Measurements from ENCODE around the gene MMP24.
"Not testable (repeated sequence)": the region's sequence is repeated elsewhere in the genome, so short reads cannot be mapped to it uniquely, and the experiment has no call there.

Gene MMP24

DNA sequence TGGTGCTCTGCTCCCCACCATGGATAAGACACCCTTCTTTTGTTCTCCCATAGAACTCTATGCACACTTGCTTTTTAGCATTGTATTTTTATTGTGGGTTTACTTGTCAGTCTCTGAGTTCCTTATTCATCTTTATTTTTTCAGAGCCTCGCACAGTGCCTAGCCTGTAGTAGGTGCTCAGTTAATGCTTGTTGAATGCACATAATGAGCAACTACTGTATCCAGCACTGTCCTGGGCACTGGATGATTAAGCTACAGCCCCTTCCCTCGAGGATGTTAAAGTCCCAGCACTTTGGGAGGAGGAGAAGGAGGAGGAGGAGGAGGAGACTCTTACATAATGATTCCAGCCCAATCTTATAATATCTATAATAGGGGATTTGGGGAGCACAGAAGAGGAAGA, 16.8 kb downstream of the MMP24 start:
- TF ChIP-seq, protein P1, sequence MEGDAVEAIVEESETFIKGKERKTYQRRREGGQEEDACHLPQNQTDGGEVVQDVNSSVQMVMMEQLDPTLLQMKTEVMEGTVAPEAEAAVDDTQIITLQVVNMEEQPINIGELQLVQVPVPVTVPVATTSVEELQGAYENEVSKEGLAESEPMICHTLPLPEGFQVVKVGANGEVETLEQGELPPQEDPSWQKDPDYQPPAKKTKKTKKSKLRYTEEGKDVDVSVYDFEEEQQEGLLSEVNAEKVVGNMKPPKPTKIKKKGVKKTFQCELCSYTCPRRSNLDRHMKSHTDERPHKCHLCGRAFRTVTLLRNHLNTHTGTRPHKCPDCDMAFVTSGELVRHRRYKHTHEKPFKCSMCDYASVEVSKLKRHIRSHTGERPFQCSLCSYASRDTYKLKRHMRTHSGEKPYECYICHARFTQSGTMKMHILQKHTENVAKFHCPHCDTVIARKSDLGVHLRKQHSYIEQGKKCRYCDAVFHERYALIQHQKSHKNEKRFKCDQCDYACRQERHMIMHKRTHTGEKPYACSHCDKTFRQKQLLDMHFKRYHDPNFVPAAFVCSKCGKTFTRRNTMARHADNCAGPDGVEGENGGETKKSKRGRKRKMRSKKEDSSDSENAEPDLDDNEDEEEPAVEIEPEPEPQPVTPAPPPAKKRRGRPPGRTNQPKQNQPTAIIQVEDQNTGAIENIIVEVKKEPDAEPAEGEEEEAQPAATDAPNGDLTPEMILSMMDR (IDR thresholded peaks at IDR 0.05; ENCODE audit: low read depth, low read length) = no peak
- Histone ChIP-seq H3K36me3 (no peaks in the 10 kb centered on the region), H3K27me3 (no peaks in the 10 kb centered on the region), H3K4me1 (no peaks in the 10 kb centered on the region), H3K4me3 (ENCODE audit: low read depth, low read length) (no peak overlapping the region), H3K9me3 (no peaks in the 10 kb centered on the region)
- DNase-seq = no peak

DNA sequence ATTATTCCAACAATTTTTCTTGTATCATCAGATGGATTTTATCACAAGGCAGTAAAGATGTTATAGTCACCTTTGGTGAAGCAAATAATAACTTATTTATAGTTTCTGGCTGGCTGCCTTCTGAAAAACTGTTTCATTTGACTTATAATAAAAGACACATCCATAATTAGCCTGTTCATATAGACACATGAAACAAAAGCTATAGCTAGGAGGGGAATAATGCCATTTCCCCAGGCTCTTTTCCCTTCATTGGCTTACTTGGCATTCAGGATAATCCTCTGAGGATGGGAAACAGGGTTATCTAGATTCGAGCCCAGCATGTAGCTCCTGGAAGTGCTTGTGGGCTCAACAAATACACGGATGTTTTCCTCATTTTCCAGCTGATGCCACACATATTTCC, 17.5 kb downstream of the MMP24 start:
- Histone ChIP-seq H3K36me3 (no peaks in the 10 kb centered on the region), H3K27me3 (no peaks in the 10 kb centered on the region), H3K4me1 (no peaks in the 10 kb centered on the region), H3K9me3 (no peaks in the 10 kb centered on the region), H3K4me3 (ENCODE audit: low read depth, low read length) (no peak overlapping the region)
- TF ChIP-seq, protein P1 (IDR thresholded peaks at IDR 0.05; ENCODE audit: low read depth, low read length) = no peak
- no peak for DNase-seq

DNA sequence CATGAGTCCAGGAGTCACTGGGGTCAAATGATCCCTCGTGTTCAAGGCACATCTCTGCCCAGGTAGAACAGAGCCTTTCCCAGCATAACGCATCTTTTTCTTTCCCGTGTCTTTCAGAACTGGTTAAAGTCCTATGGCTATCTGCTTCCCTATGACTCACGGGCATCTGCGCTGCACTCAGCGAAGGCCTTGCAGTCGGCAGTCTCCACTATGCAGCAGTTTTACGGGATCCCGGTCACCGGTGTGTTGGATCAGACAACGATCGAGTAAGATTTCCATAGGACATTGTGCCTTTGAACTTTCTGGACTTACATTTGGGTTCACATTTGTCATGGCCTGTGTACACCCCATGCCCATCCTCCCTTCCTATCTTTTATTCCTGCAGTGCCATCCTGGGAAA, 20.2 kb downstream of the MMP24 start:
- H3K27me3 ChIP-seq = no peaks in the 10 kb centered on the region
- no peak overlapping the region for H3K4me3 ChIP-seq (ENCODE audit: low read depth, low read length)
- H3K36me3 ChIP-seq = no peaks in the 10 kb centered on the region
- no peaks in the 10 kb centered on the region for H3K4me1 ChIP-seq
- TF ChIP-seq, protein P1 (IDR thresholded peaks at IDR 0.05; ENCODE audit: low read depth, low read length) = no peak
- no peak for DNase-seq
- H3K9me3 ChIP-seq = no peaks in the 10 kb centered on the region

DNA sequence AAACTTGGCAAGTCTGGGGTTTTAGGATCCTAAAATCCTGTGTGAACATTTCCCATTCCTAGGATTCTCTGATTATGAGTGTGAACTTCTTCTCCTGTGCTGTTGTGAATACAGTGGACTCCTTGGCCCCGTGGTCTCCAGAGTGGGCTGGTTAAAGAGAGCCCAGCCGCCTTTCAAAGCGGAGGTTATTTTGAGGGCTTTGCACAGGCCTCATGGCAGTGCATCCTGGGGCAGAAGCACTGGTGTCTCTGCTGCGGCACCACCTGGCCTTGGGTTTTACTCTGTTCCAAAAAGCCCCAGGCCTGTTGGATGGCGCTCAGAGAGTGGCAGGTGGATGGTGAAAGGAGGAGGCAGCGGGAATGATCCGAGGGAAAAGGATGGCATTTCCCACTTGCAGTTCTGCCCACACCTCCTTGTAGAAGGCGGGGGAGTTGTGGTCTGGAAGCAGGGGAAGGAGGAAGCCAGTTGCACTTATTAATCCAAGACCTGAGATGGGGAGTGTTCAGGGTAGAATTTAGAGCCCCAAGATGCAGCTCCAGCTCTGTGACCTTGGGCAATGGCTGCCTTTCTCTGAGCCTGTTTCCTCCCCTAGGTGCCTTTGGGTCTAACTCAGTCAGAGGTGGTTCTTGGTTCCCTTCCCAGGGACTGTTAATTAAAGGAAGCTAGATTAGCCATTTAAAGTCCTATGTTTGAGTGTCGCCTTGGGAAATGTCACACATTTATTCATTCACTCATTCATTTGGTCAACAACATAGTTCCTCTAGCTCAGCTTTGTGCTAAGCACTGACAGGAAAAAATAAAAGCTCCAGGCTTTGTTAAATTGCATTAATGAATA, 22.4 kb downstream of the MMP24 start:
- no peaks in the 10 kb centered on the region for H3K4me1 ChIP-seq
- TF ChIP-seq, protein P1 (IDR thresholded peaks at IDR 0.05; ENCODE audit: low read depth, low read length) = no peak
- H3K4me3 ChIP-seq (ENCODE audit: low read depth, low read length) = no peak overlapping the region
- DNase-seq = no peak
- H3K36me3 ChIP-seq = no peaks in the 10 kb centered on the region
- H3K9me3 ChIP-seq = no peaks in the 10 kb centered on the region
- no peaks in the 10 kb centered on the region for H3K27me3 ChIP-seq

DNA sequence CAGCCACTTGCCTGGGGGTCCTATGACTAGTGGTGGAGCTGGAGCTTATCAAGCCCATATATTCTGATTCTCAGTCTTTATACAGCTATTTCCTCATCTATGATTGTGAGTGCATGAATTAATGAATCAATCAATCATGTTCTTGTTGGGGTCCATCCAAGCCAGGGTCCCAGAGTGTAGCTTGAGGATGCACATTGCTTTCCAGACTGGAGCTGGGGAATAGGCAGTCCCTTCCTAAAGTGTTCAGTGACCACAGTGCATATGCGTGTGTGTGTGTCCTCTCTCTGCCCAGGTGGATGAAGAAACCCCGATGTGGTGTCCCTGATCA, 25.1 kb downstream of the MMP24 start:
- Histone ChIP-seq H3K4me3 (ENCODE audit: low read depth, low read length) (no peak overlapping the region), H3K9me3 (no peaks in the 10 kb centered on the region), H3K4me1 (no peaks in the 10 kb centered on the region), H3K27me3 (no peaks in the 10 kb centered on the region), H3K36me3 (peaks cover 2% of the 10 kb centered on the region; the same call in 1 of the 2 replicates)
- TF ChIP-seq, protein P1 (IDR thresholded peaks at IDR 0.05; ENCODE audit: low read depth, low read length) = no peak
- no peak for DNase-seq

DNA sequence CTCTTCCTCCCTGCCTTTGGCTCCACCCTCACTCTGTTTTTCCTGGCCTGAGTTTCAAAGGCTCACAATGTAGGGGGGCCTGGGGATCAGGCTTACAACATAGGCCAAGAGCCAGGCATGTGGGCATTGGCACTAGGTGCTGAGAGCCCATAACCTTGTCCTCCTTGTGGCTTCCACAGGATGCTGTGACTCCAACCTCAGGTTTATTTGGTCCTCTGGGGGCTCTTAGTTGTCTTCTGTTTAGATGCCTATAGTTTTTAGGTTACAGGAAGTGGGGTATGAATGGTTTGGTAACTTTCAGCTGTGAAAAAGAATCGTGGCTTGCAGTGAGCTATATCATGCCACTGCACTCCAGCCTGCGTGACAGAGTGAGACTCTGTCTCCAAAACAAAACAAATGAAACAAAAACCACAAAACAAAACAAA, 25.6 kb downstream of the MMP24 start:
- H3K4me1 ChIP-seq = no peaks in the 10 kb centered on the region
- no peaks in the 10 kb centered on the region for H3K27me3 ChIP-seq
- no peak for DNase-seq
- H3K36me3 ChIP-seq = peaks cover 2% of the 10 kb centered on the region; the same call in 1 of the 2 replicates
- no peaks in the 10 kb centered on the region for H3K9me3 ChIP-seq
- no peak overlapping the region for H3K4me3 ChIP-seq (ENCODE audit: low read depth, low read length)
- TF ChIP-seq, protein P1 (IDR thresholded peaks at IDR 0.05; ENCODE audit: low read depth, low read length) = no peak

DNA sequence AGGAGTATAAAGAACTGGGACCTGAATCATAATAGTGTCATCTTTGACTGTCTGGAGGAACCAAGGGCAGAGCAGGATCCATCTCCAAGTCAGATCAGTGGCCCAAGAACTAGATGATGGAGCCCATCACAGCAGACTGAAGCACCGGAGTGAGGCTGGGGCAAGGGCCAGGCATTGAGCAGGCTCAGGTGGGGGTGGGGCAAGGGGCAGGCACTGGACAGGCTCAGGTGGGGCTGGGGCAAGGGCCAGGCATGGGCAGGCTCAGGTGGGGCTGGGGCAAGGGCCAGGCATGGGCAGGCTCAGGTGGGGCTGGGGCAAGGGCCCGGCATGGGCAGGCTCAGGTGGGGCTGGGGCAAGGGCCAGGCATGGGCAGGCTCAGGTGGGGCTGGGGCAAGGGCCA, 26.1 kb downstream of the MMP24 start:
- not testable (repeated sequence) for H3K4me1 ChIP-seq; H3K9me3 ChIP-seq; H3K4me3 ChIP-seq (ENCODE audit: low read depth, low read length); DNase-seq; H3K27me3 ChIP-seq; H3K36me3 ChIP-seq

Data from BE2C (cell line).